Measurements from ENCODE around the gene DCBLD1.

DNA sequence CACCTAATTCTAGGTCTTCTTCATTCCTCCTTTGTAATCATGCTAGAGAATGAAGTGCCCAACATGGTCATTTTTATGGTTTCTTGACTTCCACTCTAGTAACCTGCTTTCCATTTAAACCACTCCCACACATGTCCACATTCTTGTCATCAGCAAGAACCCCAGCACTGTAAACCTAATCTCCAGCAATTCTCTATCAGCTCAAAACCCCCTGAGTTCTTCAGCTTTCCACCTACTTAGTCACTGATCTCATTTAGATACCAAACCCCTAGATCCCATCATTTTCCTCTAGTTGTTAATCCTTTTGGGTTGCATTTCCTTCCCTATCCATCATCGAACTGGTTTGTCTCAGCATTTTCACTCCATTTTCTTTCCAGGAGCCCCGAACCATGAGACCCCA lies 70.1 kb downstream of the DCBLD1 start:
- TF ChIP-seq, protein P1, sequence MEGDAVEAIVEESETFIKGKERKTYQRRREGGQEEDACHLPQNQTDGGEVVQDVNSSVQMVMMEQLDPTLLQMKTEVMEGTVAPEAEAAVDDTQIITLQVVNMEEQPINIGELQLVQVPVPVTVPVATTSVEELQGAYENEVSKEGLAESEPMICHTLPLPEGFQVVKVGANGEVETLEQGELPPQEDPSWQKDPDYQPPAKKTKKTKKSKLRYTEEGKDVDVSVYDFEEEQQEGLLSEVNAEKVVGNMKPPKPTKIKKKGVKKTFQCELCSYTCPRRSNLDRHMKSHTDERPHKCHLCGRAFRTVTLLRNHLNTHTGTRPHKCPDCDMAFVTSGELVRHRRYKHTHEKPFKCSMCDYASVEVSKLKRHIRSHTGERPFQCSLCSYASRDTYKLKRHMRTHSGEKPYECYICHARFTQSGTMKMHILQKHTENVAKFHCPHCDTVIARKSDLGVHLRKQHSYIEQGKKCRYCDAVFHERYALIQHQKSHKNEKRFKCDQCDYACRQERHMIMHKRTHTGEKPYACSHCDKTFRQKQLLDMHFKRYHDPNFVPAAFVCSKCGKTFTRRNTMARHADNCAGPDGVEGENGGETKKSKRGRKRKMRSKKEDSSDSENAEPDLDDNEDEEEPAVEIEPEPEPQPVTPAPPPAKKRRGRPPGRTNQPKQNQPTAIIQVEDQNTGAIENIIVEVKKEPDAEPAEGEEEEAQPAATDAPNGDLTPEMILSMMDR (IDR thresholded peaks at IDR 0.05; ENCODE audit: insufficient read depth, low read length, poor library complexity, severe bottlenecking), result no peak
- TF ChIP-seq EZH2phosphoT487 (conservative IDR thresholded peaks at IDR 0.05; ENCODE audit: low read length), result no peak
